Left renal pelvis (tissue), 4 donors: ENCODE results near the gene ZBTB16. TPM values are rescaled to one million over a fixed set of nuclear protein-coding genes. Genes with fewer than 3 reads are reported as not detected.

ENCODE experiments used
- DNase-seq, 4 donors: peaks; one replicate each; pipeline ENCODE4 v3.0.0-alpha.2; 2013; ENCODE audit warnings: low read depth in 4 of 4, low spot score in 3 of 4
- polyA plus RNA-seq, 4 donors: library from polyadenylated mRNA; unstranded; fragments of 120-200 nt; gene quantifications; one replicate each; pipeline ENCODE4 v1.2.1, GENCODE V29; 2013; ENCODE audit not compliant: insufficient read length in 4 of 4

The ZBTB16 gene
- polyA plus RNA-seq, 4 donors = 1.2 to 1.9 (median 1.4) TPM

- DNase-seq = peak in 1 of 4 donors; percentile 49
Measured at GRCh38 chr11:114250993-114251814, 191.7 kb downstream of the ZBTB16 start.

DNA sequence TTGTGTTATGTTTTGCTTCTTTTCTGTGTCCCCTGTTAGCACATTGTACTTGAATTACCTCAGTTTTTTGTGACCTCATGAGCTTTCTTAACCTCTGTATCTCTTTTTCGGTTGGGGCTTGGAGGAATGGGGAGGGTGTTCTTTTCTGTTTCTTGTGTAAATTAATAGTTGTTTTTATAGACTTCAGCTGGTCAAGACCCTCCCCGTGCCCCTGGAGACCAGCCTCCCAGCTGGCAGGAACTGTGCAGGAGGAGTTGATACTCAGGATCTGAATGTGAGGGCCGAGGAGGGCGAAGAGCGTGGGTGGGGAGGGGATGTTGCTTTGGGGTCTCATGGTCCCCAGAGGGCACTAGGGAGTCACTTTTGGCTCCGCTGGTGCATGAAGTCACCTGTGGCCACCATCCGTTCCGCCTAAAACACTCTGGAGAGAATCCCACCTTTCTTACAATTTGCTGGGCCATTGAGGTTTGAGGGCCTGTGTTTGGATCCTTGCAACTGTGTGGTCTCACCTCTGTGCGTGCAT lies 192.4 kb downstream of the ZBTB16 start:
- no peak for DNase-seq

DNA sequence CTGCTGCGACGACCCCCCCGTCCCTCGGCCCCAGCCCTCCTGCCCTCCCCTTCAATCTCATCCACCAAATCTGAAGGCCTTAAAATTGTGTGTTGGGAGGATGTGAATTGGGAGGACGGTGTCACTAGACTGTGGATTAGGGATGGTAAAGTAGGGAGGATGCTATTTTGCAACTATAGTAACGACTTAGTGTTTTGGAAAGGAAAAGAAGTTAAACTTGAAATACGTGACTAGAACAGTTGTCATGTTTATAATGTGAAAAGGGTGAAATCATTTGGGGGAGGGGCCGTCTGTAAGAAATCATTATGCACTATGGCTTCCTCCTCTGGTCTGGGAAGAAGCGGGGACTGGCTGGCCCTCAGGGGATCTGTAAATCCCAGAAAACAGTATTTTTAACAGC lies 193.3 kb downstream of the ZBTB16 start:
- no peak for DNase-seq

DNA sequence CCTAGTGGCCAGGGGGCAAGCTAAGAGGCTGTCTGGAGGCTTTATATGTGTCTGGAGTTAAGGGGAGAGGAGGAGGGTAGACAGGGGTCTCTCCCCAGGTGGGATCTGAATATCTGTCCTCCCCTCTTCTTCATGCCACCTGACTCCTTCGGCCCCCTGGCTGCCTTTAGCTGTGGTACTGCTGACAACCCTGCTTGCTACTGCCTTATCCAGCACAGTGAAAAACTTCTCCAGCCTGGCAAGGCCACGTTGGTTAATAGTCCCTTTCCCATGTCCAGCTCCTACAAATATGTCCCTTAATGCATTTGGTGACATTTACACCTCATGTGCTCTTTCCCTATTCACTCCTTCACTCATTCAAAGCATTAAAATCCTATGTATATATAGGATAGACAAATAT lies 194.3 kb downstream of the ZBTB16 start:
- DNase-seq = no peak

DNA sequence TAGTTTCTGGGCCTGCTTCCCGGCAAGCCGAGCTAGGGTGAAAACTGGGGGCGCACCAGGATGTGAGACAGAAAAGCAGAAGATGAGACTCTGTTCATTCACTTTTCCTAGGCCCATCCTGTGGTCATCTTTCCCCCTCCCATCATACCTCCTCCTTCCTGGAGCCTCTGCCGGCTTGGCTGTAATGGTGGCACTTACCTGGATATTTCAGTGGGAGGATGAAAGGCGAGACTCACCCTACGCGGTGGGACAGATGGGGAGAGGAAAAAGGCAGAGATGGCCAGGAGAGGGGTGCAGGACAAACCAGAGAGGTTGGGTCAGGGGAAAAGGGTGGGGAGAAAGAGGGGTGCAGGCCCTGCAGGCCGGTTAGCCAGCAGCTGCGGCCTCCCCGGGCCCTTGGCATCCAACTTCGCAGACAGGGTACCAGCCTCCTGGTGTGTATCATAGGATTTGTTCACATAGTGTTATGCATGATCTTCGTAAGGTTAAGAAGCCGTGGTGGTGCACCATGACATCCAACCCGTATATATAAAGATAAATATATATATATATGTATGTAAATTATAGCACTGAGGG lies 195.1 kb downstream of the ZBTB16 start:
- DNase-seq = no peak

DNA sequence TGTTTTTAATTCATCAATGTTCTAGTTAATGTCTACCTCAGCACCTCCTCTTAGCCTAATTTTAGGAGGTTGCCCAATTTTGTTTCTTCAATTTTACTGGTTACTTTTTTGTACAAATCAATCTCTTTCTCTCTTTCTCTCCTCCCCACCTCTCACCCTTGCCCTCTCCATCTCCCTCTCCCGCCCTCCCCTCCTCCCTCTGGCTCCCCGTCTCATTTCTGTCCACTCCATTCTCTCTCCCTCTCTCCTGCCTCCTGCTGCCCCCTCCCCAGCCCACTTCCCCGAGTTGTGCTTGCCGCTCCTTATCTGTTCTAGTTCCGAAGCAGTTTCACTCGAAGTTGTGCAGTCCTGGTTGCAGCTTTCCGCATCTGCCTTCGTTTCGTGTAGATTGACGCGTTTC lies 195.8 kb downstream of the ZBTB16 start:
- DNase-seq = no peak

- no peak for DNase-seq
Measured at GRCh38 chr11:114256176-114256966, 196.9 kb downstream of the ZBTB16 start.

GRCh38 chr11:114256967-114257286 lies 197.4 kb downstream of the ZBTB16 start:
- no peak for DNase-seq

DNA sequence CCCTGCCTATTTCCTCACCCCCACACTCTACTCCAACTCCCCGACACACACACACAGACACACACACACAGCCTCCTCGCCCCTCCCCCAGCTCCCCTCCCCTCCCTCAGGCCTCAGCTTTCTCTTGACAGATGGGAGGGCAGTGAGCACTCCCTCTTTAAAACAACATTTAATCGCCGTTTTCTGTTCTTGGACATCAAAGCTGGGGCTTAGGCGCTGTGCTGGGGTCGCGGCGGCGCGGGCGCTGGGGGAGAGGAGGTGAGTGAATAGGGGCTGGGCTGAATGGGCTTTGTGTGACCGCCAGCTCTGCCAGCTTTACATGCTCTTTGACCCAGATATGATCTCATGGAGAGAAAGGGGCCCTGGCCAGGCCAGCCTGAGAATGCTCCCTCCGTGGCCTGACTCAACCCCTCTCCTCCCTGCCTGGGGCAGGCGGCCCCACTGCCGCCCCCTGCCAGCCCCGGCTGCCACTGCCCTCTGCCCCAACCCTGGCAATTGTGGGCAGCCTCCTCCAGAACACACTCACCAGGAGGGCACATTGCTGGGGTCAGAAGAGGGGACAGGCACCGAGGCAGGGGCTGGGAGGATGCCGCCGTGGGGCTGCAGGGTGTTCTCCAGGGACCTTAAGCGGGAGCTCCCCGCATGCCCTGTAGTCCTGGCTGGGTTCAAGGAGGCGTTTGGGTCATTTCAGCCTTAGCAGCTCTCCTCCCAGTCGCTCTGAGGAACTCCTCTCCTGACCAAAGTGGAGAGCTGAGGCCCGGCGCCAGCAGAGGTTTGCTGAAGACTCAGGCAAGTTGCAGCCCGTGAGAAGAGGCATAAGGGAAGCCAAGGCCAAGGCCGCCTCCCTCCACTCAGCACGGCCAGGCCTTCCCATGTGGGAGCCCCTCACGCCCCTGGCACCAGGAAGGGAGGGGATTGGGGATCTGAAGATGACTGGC lies 198.4 kb downstream of the ZBTB16 start:
- peak in 1 of 4 donors; percentile 22 for DNase-seq

DNA sequence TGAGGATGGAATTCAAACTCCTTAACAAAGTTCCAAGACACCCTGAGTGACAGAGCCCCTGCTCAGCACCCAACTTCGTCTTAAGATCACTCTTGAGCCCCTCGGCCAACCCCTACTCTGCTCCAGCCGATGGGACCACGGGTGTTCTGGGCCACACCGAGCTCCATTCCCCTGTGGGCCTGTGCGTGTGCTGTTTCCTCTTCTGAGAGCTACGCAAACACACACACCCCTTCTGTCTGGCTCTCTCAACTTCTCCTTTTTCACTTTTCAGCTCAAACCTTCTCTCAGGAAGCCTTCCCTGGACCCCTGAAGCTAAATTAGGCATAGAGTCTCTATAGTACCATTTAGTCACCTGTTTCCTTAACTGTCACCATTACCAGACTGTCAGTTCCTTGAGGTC lies 199.2 kb downstream of the ZBTB16 start:
- DNase-seq = no peak

GRCh38 chr11:114259124-114259526 lies 199.6 kb downstream of the ZBTB16 start:
- DNase-seq = no peak

GRCh38 chr11:114259551-114259983 lies 200.1 kb downstream of the ZBTB16 start:
- no peak for DNase-seq

DNA sequence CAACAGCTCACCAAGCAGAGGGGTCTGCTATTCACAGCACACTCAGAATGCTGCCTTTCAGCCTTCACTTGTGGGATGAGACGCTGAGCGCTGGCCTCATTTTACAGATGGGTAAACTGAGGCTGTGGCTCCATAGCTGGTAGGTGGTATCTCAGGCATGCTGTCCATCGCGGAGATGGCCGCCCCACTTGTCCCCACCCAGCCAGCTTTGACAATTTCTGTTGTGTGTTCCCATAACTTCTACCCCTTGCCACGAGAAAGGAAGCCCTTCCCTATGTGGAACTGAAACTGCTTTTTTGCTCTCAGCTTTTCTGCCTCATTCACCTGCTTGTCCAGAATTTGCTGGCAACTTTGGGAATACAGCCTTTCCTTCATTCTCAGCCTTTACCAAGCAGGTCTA lies 200.6 kb downstream of the ZBTB16 start:
- no peak for DNase-seq

DNA sequence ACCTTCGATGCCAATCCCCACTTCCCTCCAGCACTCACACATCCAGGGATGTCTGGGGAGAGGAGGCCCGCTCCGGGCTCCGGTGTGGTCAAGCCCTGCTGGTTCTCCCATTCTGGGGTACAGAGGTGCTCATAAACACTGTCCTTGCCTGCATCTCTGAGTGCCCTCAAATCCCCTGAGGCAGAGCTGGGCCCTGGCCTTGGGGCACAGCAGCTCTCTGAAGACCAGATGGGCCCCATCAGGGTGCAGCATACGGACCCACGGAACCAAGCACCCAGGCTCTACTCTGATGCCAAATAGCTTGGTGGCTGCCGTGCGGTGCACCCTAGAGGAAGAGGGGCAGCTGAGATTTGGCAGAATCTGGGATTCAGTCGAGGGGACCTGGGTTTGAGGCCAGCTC lies 201.0 kb downstream of the ZBTB16 start:
- DNase-seq = no peak

DNA sequence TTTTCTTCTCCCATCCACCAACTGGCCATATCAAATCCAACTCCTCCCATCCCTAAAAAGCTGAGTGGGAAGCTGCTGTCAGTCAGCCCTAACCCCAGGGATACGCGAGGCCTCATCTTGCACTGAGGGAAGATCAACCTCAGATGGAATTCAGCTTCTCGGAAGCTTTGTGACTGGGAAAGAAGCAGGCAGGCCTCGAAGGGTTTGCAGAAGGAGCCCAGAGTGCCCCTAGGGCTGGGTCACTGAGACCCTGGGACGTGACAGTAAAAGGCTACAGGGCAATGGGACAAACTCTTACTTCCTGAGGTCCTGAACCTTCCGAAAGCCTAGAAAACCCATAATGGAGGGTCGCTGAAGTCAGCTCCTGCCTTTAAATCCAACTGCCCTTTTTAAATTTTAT lies 202.3 kb downstream of the ZBTB16 start:
- no peak for DNase-seq

- peak in 2 of 4 donors; percentile 39 to 46 for DNase-seq
Measured at GRCh38 chr11:114262681-114263512, 203.4 kb downstream of the ZBTB16 start.

- DNase-seq = no peak
Measured at GRCh38 chr11:114263513-114264170, 204.1 kb downstream of the ZBTB16 start.

DNA sequence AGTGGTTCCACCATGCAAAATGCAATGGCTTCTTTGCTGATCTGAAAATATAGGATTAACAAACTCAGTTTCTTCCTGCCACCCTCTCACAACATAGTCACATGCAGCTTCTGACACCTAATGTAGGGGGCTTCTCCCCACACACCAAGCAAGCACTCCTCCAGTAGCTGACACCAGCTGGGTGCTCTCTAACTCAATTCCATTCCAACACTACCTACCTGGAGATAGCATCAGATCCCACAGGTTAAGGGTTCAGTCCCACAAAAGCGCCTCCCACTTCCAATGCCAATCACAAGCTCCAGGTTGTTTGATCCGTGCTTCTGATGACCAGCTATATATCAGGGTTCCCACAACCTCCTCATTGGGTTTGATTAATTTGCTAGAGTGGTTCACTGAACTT lies 204.9 kb downstream of the ZBTB16 start:
- no peak for DNase-seq
